HEK293T (cell line): ENCODE measurements around the gene ITPA.

Source experiments
- ARNT ChIP-seq: fragments of 450-650 bp; IDR thresholded peaks from 2 replicates; pipeline ENCODE4 v1.6.1; 2017; ENCODE audit warnings: mild to moderate bottlenecking
- FOXA1 ChIP-seq: fragments of 450-650 bp; IDR thresholded peaks from 2 replicates; pipeline ENCODE4 v1.6.1; 2016; ENCODE audit warnings: mild to moderate bottlenecking
- FOXM1 ChIP-seq: fragments of 450-650 bp; IDR thresholded peaks from 2 replicates; pipeline ENCODE4 v1.6.1; 2017; ENCODE audit warnings: mild to moderate bottlenecking, borderline replicate concordance
- L3MBTL2 ChIP-seq: fragments of 450-650 bp; conservative IDR thresholded peaks from 2 replicates; pipeline ENCODE4 v1.6.1; 2016; ENCODE audit warnings: mild to moderate bottlenecking

GRCh38 chr20:3246682-3247081, 37.4 kb downstream of the ITPA start:
- TF ChIP-seq L3MBTL2 (no peak), FOXM1 (no peak), ARNT (no peak), FOXA1 (no peak)
